OCI-LY3 (cell line): ENCODE results near the gene FAM156A.
"Not testable (repeated sequence)": the region's sequence is repeated elsewhere in the genome, so short reads cannot be mapped to it uniquely, and the experiment has no call there.

Source experiments
- H2AFZ ChIP-seq: fragments of 200-600, 300-600 bp; shearing (Covaris generic); 2 replicates; pipeline ENCODE4 v1.6.0; 2014; ENCODE audit warnings: antibody characterized with exemption, low read depth, low read length
- H3K27ac ChIP-seq: fragments of 200-600, 300-600 bp; sonication (generic); 2 replicates; pipeline ENCODE4 v1.5.1; 2014; ENCODE audit warnings: mild to moderate bottlenecking, low read length, moderate library complexity, mixed read lengths
- H3K27me3 ChIP-seq: fragments of 200-600, 300-600 bp; sonication (generic); 2 replicates; pipeline ENCODE4 v1.6.1; 2014; ENCODE audit warnings: low read depth, low read length, mixed read lengths
- H3K36me3 ChIP-seq: fragments of 200-600, 300-600 bp; sonication (generic); replicated peaks from 2 replicates; pipeline ENCODE3; 2014; ENCODE audit warnings: low read depth, low read length, mixed read lengths
- H3K4me1 ChIP-seq: fragments of 300-600, 200-600 bp; sonication (generic); 2 replicates; pipeline ENCODE4 v1.6.1; 2014; ENCODE audit warnings: low read length, mixed read lengths
- H3K4me2 ChIP-seq: fragments of 200-600, 300-600 bp; sonication (generic); 2 replicates; pipeline ENCODE4 v1.6.1; 2014; ENCODE audit warnings: low read length, mixed read lengths
- H3K4me3 ChIP-seq: fragments of 300-600, 200-600 bp; sonication (generic); 2 replicates; pipeline ENCODE4 v1.5.1; 2014; ENCODE audit warnings: antibody characterized with exemption, mild to moderate bottlenecking, low read length, moderate library complexity
- H3K79me2 ChIP-seq: fragments of 300-600, 200-600 bp; shearing (Covaris generic); 2 replicates; pipeline ENCODE4 v1.6.1; 2014; ENCODE audit warnings: mild to moderate bottlenecking, low read length, mixed read lengths
- H3K9ac ChIP-seq: fragments of 300-600, 200-600 bp; shearing (Covaris generic); 2 replicates; pipeline ENCODE4 v1.6.0; 2014; ENCODE audit warnings: mild to moderate bottlenecking, low read length, moderate library complexity
- H3K9me3 ChIP-seq: fragments of 200-600, 300-600 bp; shearing (Covaris generic); 2 replicates; pipeline ENCODE4 v1.6.1; 2014; ENCODE audit warnings: low read length, mixed read lengths; ENCODE audit not compliant: insufficient read depth
- H4K20me1 ChIP-seq: fragments of 200-600, 300-600 bp; sonication (generic); 2 replicates; pipeline ENCODE4 v1.6.1; 2016; ENCODE audit warnings: low read length, mixed read lengths; ENCODE audit not compliant: insufficient read depth
- EZH2phosphoT487 ChIP-seq: fragments of 200-600 bp; shearing (Covaris generic); IDR thresholded peaks from 2 replicates; pipeline ENCODE4 v1.6.1; 2018; ENCODE audit warnings: antibody characterized with exemption, mixed run types, low read depth
- TF ChIP-seq, protein P1 (sequence below): fragments of 200-600, 300-600 bp; sonication (generic); IDR thresholded peaks from 2 replicates; pipeline ENCODE4 v1.5.1; 2014; ENCODE audit warnings: antibody characterized with exemption, low read length, low read depth

The FAM156A gene

DNA sequence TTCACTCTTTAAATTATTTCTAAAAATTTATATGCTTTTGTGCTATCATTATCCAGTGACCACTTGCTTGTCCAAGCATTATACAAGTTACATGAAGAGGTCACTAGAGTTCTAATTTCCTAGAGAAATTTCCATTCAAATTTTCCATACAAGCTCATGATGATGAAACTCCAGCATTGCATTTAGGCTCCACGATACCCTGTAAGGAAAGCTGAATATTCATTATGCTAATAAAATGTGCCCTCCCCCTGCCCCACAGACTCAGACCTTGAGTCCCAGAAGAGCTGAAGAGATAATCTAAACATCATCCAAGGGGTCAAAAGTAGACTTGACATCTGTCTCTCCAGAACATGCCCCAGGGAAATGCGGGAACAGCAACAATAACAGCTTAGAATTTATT lies 19.6 kb upstream of the FAM156A start:
- Histone ChIP-seq H3K4me1 (no peaks in the 10 kb centered on the region), H3K9ac (no peak overlapping the region), H2AFZ (no peak overlapping the region), H3K4me2 (no peak overlapping the region), H3K27ac (no peak overlapping the region), H4K20me1 (no peaks in the 10 kb centered on the region), H3K9me3 (no peaks in the 10 kb centered on the region), H3K79me2 (no peaks in the 10 kb centered on the region), H3K4me3 (no peak overlapping the region), H3K27me3 (no peaks in the 10 kb centered on the region), H3K36me3 (no peaks in the 10 kb centered on the region)
- TF ChIP-seq EZH2phosphoT487, result no peak
- TF ChIP-seq, protein P1, sequence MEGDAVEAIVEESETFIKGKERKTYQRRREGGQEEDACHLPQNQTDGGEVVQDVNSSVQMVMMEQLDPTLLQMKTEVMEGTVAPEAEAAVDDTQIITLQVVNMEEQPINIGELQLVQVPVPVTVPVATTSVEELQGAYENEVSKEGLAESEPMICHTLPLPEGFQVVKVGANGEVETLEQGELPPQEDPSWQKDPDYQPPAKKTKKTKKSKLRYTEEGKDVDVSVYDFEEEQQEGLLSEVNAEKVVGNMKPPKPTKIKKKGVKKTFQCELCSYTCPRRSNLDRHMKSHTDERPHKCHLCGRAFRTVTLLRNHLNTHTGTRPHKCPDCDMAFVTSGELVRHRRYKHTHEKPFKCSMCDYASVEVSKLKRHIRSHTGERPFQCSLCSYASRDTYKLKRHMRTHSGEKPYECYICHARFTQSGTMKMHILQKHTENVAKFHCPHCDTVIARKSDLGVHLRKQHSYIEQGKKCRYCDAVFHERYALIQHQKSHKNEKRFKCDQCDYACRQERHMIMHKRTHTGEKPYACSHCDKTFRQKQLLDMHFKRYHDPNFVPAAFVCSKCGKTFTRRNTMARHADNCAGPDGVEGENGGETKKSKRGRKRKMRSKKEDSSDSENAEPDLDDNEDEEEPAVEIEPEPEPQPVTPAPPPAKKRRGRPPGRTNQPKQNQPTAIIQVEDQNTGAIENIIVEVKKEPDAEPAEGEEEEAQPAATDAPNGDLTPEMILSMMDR, result no peak

- H3K27me3 ChIP-seq, H3K79me2 ChIP-seq, H3K4me3 ChIP-seq, H3K4me1 ChIP-seq, H3K27ac ChIP-seq, H2AFZ ChIP-seq, H3K9ac ChIP-seq, H3K36me3 ChIP-seq, H4K20me1 ChIP-seq, H3K9me3 ChIP-seq, H3K4me2 ChIP-seq: not testable (repeated sequence)
These were observed 17.3 kb upstream of the FAM156A start for GRCh38 chrX:52975576-52975975.

DNA sequence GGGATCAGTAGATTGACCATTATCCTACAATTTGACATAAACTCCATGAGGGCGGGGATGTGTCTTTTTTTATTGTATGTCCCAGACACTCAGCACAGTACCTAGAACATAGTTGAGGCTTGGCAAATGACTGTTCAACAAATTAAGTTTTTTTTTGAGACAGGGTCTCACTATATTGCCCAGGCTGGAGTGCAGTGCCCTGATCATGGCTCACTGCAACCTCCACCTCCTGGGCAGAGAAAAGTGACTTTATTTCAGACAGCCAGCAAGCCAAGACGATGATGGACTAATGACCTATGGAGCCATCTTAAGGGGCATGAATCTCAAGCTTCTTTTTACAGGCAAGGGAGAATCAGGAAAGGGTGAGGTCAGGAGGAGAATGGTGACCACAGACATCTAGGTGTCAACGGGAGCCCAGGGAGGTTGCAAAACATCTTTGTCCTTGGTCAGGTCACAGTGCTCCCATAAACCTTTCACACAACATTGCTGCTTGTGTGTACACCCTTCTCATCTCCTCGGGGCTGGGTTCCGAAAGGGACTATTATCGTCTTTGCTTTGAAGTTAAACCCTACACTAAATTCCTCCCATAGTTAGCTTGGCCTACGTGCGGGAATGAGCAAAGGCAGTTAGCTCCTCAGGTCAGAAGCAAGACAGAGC lies 16.1 kb upstream of the FAM156A start:
- H3K27ac ChIP-seq, H3K4me2 ChIP-seq, H3K27me3 ChIP-seq, H4K20me1 ChIP-seq, H3K4me3 ChIP-seq, H3K79me2 ChIP-seq, H2AFZ ChIP-seq, H3K36me3 ChIP-seq, H3K9me3 ChIP-seq, H3K9ac ChIP-seq, H3K4me1 ChIP-seq: not testable (repeated sequence)

- H3K27ac ChIP-seq, H3K4me2 ChIP-seq, H3K36me3 ChIP-seq, H3K9me3 ChIP-seq, H3K4me3 ChIP-seq, H2AFZ ChIP-seq, H3K9ac ChIP-seq, H3K79me2 ChIP-seq, H3K27me3 ChIP-seq, H3K4me1 ChIP-seq, H4K20me1 ChIP-seq: not testable (repeated sequence)
These were observed 9.6 kb upstream of the FAM156A start for GRCh38 chrX:52967922-52968321.

- H3K9ac ChIP-seq, H3K79me2 ChIP-seq, H3K27me3 ChIP-seq, H3K4me1 ChIP-seq, H3K4me2 ChIP-seq, H2AFZ ChIP-seq, H3K27ac ChIP-seq, H3K4me3 ChIP-seq, H4K20me1 ChIP-seq, H3K9me3 ChIP-seq, H3K36me3 ChIP-seq: not testable (repeated sequence)
These were observed 8.8 kb upstream of the FAM156A start for GRCh38 chrX:52966993-52967738.

- not testable (repeated sequence) for H3K27me3 ChIP-seq, H3K9ac ChIP-seq, H3K79me2 ChIP-seq, H3K4me2 ChIP-seq, H3K9me3 ChIP-seq, H3K4me3 ChIP-seq, H4K20me1 ChIP-seq, H3K27ac ChIP-seq, H3K36me3 ChIP-seq, H2AFZ ChIP-seq, H3K4me1 ChIP-seq
These were observed 643 bp upstream of the FAM156A start for GRCh38 chrX:52958961-52959360.

DNA sequence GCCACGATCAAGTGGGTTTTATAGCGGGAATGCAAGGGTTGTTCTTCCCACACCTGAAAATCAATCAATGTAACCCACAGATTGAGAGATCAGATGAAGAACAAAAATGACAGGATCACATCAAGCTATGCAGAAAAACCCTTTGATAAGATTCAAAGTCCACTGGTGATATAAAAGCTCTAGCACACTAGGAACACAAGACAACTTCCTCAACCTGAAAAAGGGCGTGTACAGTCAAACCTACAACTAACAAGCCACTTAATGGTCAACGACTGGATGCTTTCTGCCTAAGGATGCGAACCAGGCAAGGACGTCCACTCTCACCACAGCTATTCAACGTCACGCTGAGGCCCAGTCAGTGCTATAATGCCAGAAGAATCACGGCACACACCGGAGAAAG lies 8.4 kb downstream of the FAM156A start:
- H3K4me1 ChIP-seq, H3K27ac ChIP-seq, H3K9ac ChIP-seq: not testable (repeated sequence)

DNA sequence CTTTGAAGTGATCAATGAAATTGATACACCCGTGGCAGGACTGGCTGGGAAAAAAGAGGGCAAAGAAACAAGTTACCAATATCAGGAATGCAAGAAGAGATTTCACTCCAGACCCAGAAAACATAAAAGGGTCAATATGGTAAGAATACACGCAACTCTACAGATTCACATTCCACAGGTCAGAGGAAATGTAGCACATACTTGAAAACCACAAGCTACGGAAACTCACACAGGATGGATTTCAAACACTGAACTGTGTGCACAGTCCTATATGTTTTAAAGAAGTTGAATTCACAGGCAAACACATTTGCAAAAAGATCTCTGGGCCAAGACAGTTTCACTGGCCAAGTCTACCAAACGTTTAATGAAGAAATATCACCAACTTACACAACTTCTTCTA lies 9.0 kb downstream of the FAM156A start:
- not testable (repeated sequence) for H4K20me1 ChIP-seq, H2AFZ ChIP-seq, H3K27me3 ChIP-seq, H3K9ac ChIP-seq, H3K4me1 ChIP-seq, H3K4me3 ChIP-seq, H3K27ac ChIP-seq, H3K36me3 ChIP-seq, H3K9me3 ChIP-seq, H3K4me2 ChIP-seq, H3K79me2 ChIP-seq

More for the DNA sequence above, 8.4 kb downstream of the FAM156A start:
- H3K36me3 ChIP-seq, H3K27me3 ChIP-seq, H2AFZ ChIP-seq, H4K20me1 ChIP-seq, H3K9me3 ChIP-seq, H3K79me2 ChIP-seq, H3K4me3 ChIP-seq, H3K4me2 ChIP-seq: not testable (repeated sequence)

- not testable (repeated sequence) for H3K27ac ChIP-seq, H3K4me3 ChIP-seq, H3K36me3 ChIP-seq, H3K79me2 ChIP-seq, H3K4me2 ChIP-seq, H3K4me1 ChIP-seq, H2AFZ ChIP-seq, H3K9ac ChIP-seq, H4K20me1 ChIP-seq, H3K9me3 ChIP-seq, H3K27me3 ChIP-seq
These were observed 10.1 kb downstream of the FAM156A start for GRCh38 chrX:52948265-52948664.
